Smooth muscle cell (in vitro differentiated cells): ENCODE measurements around the gene MPZL3. TPM values are rescaled to one million over a fixed set of nuclear protein-coding genes. Genes with fewer than 3 reads are reported as not detected.

Source experiments
- DNase-seq: peaks from one replicate; lab custom pipeline; 2025; ENCODE audit not compliant: unreplicated experiment; lab: John Stamatoyannopoulos, UW
- H2AFZ ChIP-seq: fragments of 200-600 bp; sonication (generic); 2 replicates; pipeline ENCODE4 v1.6.0; 2016; ENCODE audit warnings: antibody characterized with exemption, low read depth, mild to moderate bottlenecking
- H3F3A ChIP-seq: fragments of 200-600 bp; sonication (generic); 2 replicates; pipeline ENCODE4 v1.6.0; 2017; ENCODE audit warnings: antibody characterized with exemption, low read depth
- H3K27ac ChIP-seq: fragments of 200-600 bp; sonication (generic); 2 replicates; pipeline ENCODE4 v1.5.1; 2016; ENCODE audit warnings: low read depth, mild to moderate bottlenecking
- H3K27me3 ChIP-seq: fragments of 200-600 bp; sonication (generic); 2 replicates; pipeline ENCODE4 v1.6.1; 2016; ENCODE audit warnings: low read depth, mild to moderate bottlenecking
- H3K36me3 ChIP-seq: fragments of 200-600 bp; sonication (generic); 2 replicates; pipeline ENCODE4 v1.5.1; 2016; ENCODE audit warnings: low read depth
- H3K4me1 ChIP-seq: fragments of 200-600 bp; sonication (generic); 2 replicates; pipeline ENCODE4 v1.5.1; 2016; ENCODE audit warnings: low read depth
- H3K4me2 ChIP-seq: fragments of 200-600 bp; sonication (generic); 2 replicates; pipeline ENCODE4 v1.6.0; 2016; ENCODE audit warnings: mild to moderate bottlenecking
- H3K4me3 ChIP-seq: fragments of 200-600 bp; sonication (generic); 2 replicates; pipeline ENCODE4 v1.5.1; 2016; ENCODE audit warnings: mild to moderate bottlenecking
- H3K79me2 ChIP-seq: fragments of 200-600 bp; sonication (generic); 2 replicates; pipeline ENCODE4 v1.6.0; 2016; ENCODE audit warnings: low read depth, mild to moderate bottlenecking
- H3K9ac ChIP-seq: fragments of 200-600 bp; sonication (generic); 2 replicates; pipeline ENCODE4 v1.6.0; 2016; ENCODE audit warnings: low read depth
- H3K9me3 ChIP-seq: fragments of 200-600 bp; sonication (generic); replicated peaks from 2 replicates; pipeline ENCODE4 v1.5.1; 2016; ENCODE audit warnings: low read depth
- H4K20me1 ChIP-seq: fragments of 200-600 bp; sonication (generic); 2 replicates; pipeline ENCODE4 v1.6.0; 2016; ENCODE audit warnings: low read depth
- WGBS: methylation state at CpG from one replicate; pipeline ENCODE4 v1.1.7; 2016; ENCODE audit warnings: low lambda C conversion rate; 5-methylcytosine and 5-hydroxymethylcytosine counted together
- polyA plus RNA-seq: library from polyadenylated mRNA; unstranded; fragments of >200 nt; fragmentation: Nextera tagmentation; extraction: Ambion mirVana; gene quantifications from 2 replicates; pipeline ENCODE4 v1.2.1, GENCODE V29; 2016
- small RNA-seq: library from RNA; depleted of rRNA; stranded (forward); fragments of <200 nt; gene quantifications from one replicate; pipeline ENCODE3, GENCODE V24; 2014
- total RNA-seq: library from RNA; depleted of rRNA; stranded (reverse); fragments of >200 nt; gene quantifications from 2 replicates; pipeline ENCODE4 v1.2.3, GENCODE V29; 2014
- TF ChIP-seq, protein P1 (sequence below): fragments of 200-600 bp; sonication (generic); IDR thresholded peaks from 2 replicates; pipeline ENCODE4 v1.5.1; 2017; ENCODE audit warnings: borderline replicate concordance, mild to moderate bottlenecking, antibody characterized with exemption; ENCODE audit not compliant: insufficient read depth, poor library complexity, severe bottlenecking

MPZL3 gene
- total and polyA plus RNA-seq, 2 experiments from 2014 or later, result 1.7 to 9.0 TPM

DNA sequence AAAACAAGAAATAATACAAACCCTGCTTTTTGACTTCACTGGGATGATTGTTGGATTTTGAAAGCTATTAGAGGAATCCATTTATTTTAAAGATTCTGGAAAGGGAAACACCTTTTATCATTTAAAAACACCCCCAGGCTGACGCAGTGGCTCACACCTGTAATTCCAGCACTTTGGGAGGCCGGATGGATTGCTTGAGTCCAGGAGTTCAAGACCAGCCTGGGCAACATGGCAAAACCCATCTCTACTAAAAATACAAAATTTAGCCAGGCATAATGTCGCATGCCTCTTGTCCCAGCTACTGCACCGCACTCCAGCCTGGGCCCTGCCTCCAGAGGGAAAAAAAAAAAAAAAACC, 75.4 kb downstream of the MPZL3 start:
- TF ChIP-seq, protein P1, sequence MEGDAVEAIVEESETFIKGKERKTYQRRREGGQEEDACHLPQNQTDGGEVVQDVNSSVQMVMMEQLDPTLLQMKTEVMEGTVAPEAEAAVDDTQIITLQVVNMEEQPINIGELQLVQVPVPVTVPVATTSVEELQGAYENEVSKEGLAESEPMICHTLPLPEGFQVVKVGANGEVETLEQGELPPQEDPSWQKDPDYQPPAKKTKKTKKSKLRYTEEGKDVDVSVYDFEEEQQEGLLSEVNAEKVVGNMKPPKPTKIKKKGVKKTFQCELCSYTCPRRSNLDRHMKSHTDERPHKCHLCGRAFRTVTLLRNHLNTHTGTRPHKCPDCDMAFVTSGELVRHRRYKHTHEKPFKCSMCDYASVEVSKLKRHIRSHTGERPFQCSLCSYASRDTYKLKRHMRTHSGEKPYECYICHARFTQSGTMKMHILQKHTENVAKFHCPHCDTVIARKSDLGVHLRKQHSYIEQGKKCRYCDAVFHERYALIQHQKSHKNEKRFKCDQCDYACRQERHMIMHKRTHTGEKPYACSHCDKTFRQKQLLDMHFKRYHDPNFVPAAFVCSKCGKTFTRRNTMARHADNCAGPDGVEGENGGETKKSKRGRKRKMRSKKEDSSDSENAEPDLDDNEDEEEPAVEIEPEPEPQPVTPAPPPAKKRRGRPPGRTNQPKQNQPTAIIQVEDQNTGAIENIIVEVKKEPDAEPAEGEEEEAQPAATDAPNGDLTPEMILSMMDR, result no peak
- H3K4me3 ChIP-seq, result no peak overlapping the region
- H3K4me2 ChIP-seq, result no peak overlapping the region
- H3K36me3 ChIP-seq, result no peaks in the 10 kb centered on the region
- H3K9ac ChIP-seq, result no peak overlapping the region
- H3K9me3 ChIP-seq, result no peaks in the 10 kb centered on the region
- peaks cover 10% of the 10 kb centered on the region for H3K4me1 ChIP-seq
- H3K27me3 ChIP-seq, result no peaks in the 10 kb centered on the region
- H2AFZ ChIP-seq, result no peak overlapping the region
- peaks cover 8% of the 10 kb centered on the region for H3F3A ChIP-seq
- H4K20me1 ChIP-seq, result no peaks in the 10 kb centered on the region
- DNase-seq, result no peak
- H3K79me2 ChIP-seq, result no peaks in the 10 kb centered on the region
- 89% methylated on average over 4 of the region's 4 CpGs for WGBS
- H3K27ac ChIP-seq, result no peak overlapping the region

Small RNA genes within 50 kb of the gene (small RNA-seq; reads per million reads assigned to genes)
- not detected for gene HSPE1P18

Other genes with a start within 250 kb of the MPZL3 start
- gene TMPRSS4, start 175.3 kb downstream of the MPZL3 start, total RNA-seq, result 7.4 TPM in 1 of 2 replicates, not detected in the other
- not detected in 2 replicates for gene TMPRSS4, start 175.3 kb downstream of the MPZL3 start, polyA plus RNA-seq
- not detected in 2 replicates for gene SMIM35, start 165.4 kb downstream of the MPZL3 start, total RNA-seq
- not detected in 2 replicates for gene SMIM35, start 165.4 kb downstream of the MPZL3 start, polyA plus RNA-seq
- not detected in 2 replicates for gene SCN4B, start 99.5 kb downstream of the MPZL3 start, total RNA-seq
- gene SCN4B, start 99.5 kb downstream of the MPZL3 start, polyA plus RNA-seq, result not detected in 2 replicates
- gene SCN2B, start 75.7 kb downstream of the MPZL3 start, total RNA-seq, result 0.13 and 0.40 TPM in 2 replicates
- gene SCN2B, start 75.7 kb downstream of the MPZL3 start, polyA plus RNA-seq, result 0.22 and 0.31 TPM in 2 replicates
- not detected in 2 replicates for gene JAML, start 27.4 kb downstream of the MPZL3 start, total RNA-seq
- gene JAML, start 27.4 kb downstream of the MPZL3 start, polyA plus RNA-seq, result not detected in 2 replicates
- gene MPZL2, start 11.9 kb upstream of the MPZL3 start, total RNA-seq, result 40.0 and 53.9 TPM in 2 replicates
- gene MPZL2, start 11.9 kb upstream of the MPZL3 start, polyA plus RNA-seq, result 5.5 and 21.6 TPM in 2 replicates
- gene CD3E, start 52.4 kb upstream of the MPZL3 start, total RNA-seq, result not detected in 2 replicates
- not detected in 2 replicates for gene CD3E, start 52.4 kb upstream of the MPZL3 start, polyA plus RNA-seq
- not detected in 2 replicates for gene CD3D, start 90.3 kb upstream of the MPZL3 start, total RNA-seq
- gene CD3D, start 90.3 kb upstream of the MPZL3 start, polyA plus RNA-seq, result not detected in 2 replicates
- gene CD3G, start 92.0 kb upstream of the MPZL3 start, total RNA-seq, result not detected in 2 replicates
- gene CD3G, start 92.0 kb upstream of the MPZL3 start, polyA plus RNA-seq, result not detected in 2 replicates
- 52.4 and 62.1 TPM in 2 replicates for gene UBE4A, start 107.2 kb upstream of the MPZL3 start, total RNA-seq
- 17.3 and 17.6 TPM in 2 replicates for gene UBE4A, start 107.2 kb upstream of the MPZL3 start, polyA plus RNA-seq
- gene ATP5MG, start 149.2 kb upstream of the MPZL3 start, total RNA-seq, result 59.2 and 80.5 TPM in 2 replicates
- gene ATP5MG, start 149.2 kb upstream of the MPZL3 start, polyA plus RNA-seq, result 428 and 479 TPM in 2 replicates
- gene KMT2A, start 184.1 kb upstream of the MPZL3 start, total RNA-seq, result 26.6 and 27.8 TPM in 2 replicates
- gene KMT2A, start 184.1 kb upstream of the MPZL3 start, polyA plus RNA-seq, result 15.5 and 19.6 TPM in 2 replicates